K562 (cell line): ENCODE data around the gene CS. TPM values are rescaled to one million over a fixed set of nuclear protein-coding genes. Genes with fewer than 3 reads are reported as not detected.
"Not testable (repeated sequence)": the region's sequence is repeated elsewhere in the genome, so short reads cannot be mapped to it uniquely, and the experiment has no call there.

ENCODE experiments used
- ATAC-seq: fragments of 200-7000 bp; cut with Tn5 transposase; 3 replicates; pipeline ENCODE4 v1.9.1; 2020; ENCODE audit warnings: moderate library complexity
- BruUV-seq: library from RNA; stranded (reverse); fragments of 400-500 nt; replicated peaks from 2 replicates; lab custom pipeline; 2021; lab: Mats Ljungman, UMichigan
- CTCF ChIA-PET: fragments of 300-600 bp; formaldehyde crosslinking; extraction: SDS; loops from one replicate; lab custom pipeline; 2021; ENCODE audit warnings: low intra/inter-chr PET ratio; lab: Yijun Ruan, JAX
- POLR2A ChIA-PET: fragments of 300-600, 350-650 bp; sonication (Branson Sonifier 250); formaldehyde crosslinking; extraction: SDS; loops from one replicate; lab custom pipeline; 2021; ENCODE audit warnings: antibody characterized with exemption, inconsistent platforms; lab: Yijun Ruan, JAX
- DNase-seq, 4 experiments: peaks; one replicate each; pipeline versions ENCODE4 v3.0.0 to v3.0.0-alpha.2; 2011 to 2018; ENCODE audit warnings: low spot score in 3 of 4, mixed read lengths in 3 of 4; ENCODE audit errors: extremely low read depth in 1 of 4
- FAIRE-seq: peaks from 2 replicates; lab custom pipeline; 2011; peaks lifted over from hg19 to GRCh38; lab: Jason Lieb, UNC
- H2AFZ ChIP-seq: 2 replicates; pipeline ENCODE4 v1.6.0; 2011; ENCODE audit warnings: low read depth, low read length, control low read depth, inconsistent platforms
- H3K27ac ChIP-seq: fragments of 200-600 bp; 3 replicates; pipeline ENCODE4 v1.8.0; 2011; ENCODE audit warnings: low read depth, mild to moderate bottlenecking, control low read depth, inconsistent platforms, low read length, moderate library complexity, mixed read lengths; ENCODE audit errors: extremely low read depth
- H3K27me3 ChIP-seq, 2 experiments: fragments of 300-600 bp in 1 of 2; 2 replicates in 1 of 2; 3 replicates in 1 of 2; pipeline versions ENCODE4 v1.6.0 to v1.8.0; 2011; ENCODE audit warnings: inconsistent platforms in 2 of 2, low read length in 2 of 2, mild to moderate bottlenecking in 1 of 2, mixed read lengths in 1 of 2, moderate library complexity in 1 of 2; ENCODE audit not compliant: control insufficient read depth in 2 of 2, insufficient read depth in 2 of 2
- H3K36me3 ChIP-seq: fragments of 300-600 bp; 3 replicates; pipeline ENCODE4 v1.8.0; 2011; ENCODE audit warnings: mild to moderate bottlenecking, low read length, inconsistent platforms; ENCODE audit not compliant: control insufficient read depth, insufficient read depth
- H3K4me1 ChIP-seq, 2 experiments: fragments of 200-600 bp in 1 of 2; replicated peaks in 1 of 2; 2 replicates in 1 of 2; 3 replicates in 1 of 2; pipeline versions ENCODE4 v1.5.1 to v1.8.0; 2011; ENCODE audit warnings: inconsistent platforms in 2 of 2, low read length in 2 of 2, mild to moderate bottlenecking in 1 of 2, mixed read lengths in 1 of 2, moderate library complexity in 1 of 2; ENCODE audit not compliant: control insufficient read depth in 2 of 2, insufficient read depth in 2 of 2
- H3K4me2 ChIP-seq: 2 replicates; pipeline ENCODE4 v1.6.1; 2011; ENCODE audit warnings: low read length, control low read depth, inconsistent platforms, mixed read lengths; ENCODE audit not compliant: insufficient read depth
- H3K4me3 ChIP-seq: fragments of 200-600 bp; sonication (generic), shearing (Covaris generic); 2 replicates; pipeline ENCODE4 v1.5.1; 2016; ENCODE audit warnings: control low read depth, inconsistent platforms
- H3K79me2 ChIP-seq: fragments of 200-600 bp; 3 replicates; pipeline ENCODE4 v1.8.0; 2011; ENCODE audit warnings: low read length, inconsistent platforms; ENCODE audit not compliant: control insufficient read depth, insufficient read depth
- H3K9ac ChIP-seq, 2 experiments: 2 replicates each; pipeline versions ENCODE4 v1.6.0 to v1.6.1; 2011; ENCODE audit warnings: low read depth in 2 of 2, low read length in 2 of 2, control low read depth in 1 of 2, inconsistent platforms in 1 of 2, mild to moderate bottlenecking in 1 of 2, mixed read lengths in 1 of 2; ENCODE audit not compliant: insufficient read depth in 1 of 2
- H3K9me1 ChIP-seq: one replicate; pipeline ENCODE4 v1.6.0; 2011; ENCODE audit warnings: inconsistent platforms, mild to moderate bottlenecking, low read length, moderate library complexity; ENCODE audit not compliant: control insufficient read depth, insufficient read depth
- H3K9me3 ChIP-seq: replicated peaks from 2 replicates; pipeline ENCODE4 v1.5.1; 2011; ENCODE audit warnings: low read depth, low read length, inconsistent platforms; ENCODE audit not compliant: control insufficient read depth, insufficient read depth
- H4K20me1 ChIP-seq: replicated peaks from 2 replicates; pipeline ENCODE4 v1.6.1; 2011; ENCODE audit warnings: low read length, inconsistent platforms, mixed read lengths; ENCODE audit not compliant: control insufficient read depth, insufficient read depth
- BCOR ChIP-seq: fragments of 450-650 bp; IDR thresholded peaks from 2 replicates; pipeline ENCODE4 v1.6.1; 2016
- RAD21 ChIP-seq, 2 experiments: fragments of 250-450 bp in 1 of 2; fragments of 450-650 bp in 1 of 2; sonication (Bioruptor Pico) in 1 of 2; formaldehyde crosslinking in 1 of 2; IDR thresholded peaks in 1 of 2; conservative IDR thresholded peaks in 1 of 2; 2 replicates each; pipeline versions ENCODE4 v1.4.0 to v1.8.0; 2020 to 2022; ENCODE audit warnings: mild to moderate bottlenecking in 2 of 2, moderate library complexity in 1 of 2
- WGBS: fragments of 100-300 bp; shearing (Covaris generic); methylation state at CpG from one replicate; pipeline ENCODE4 v1.1.6; 2016; ENCODE audit warnings: low coverage, mixed read lengths; ENCODE audit not compliant: insufficient coverage; ENCODE audit errors: missing lambda C conversion rate; 5-methylcytosine and 5-hydroxymethylcytosine counted together
- in situ Hi-C: fragments of 300-500 bp; cut with MboI; formaldehyde crosslinking; loops from 4 replicates; pipeline ENCODE4 v1.15.0; 2018; ENCODE audit warnings: inconsistent platforms, mixed read lengths
- intact Hi-C: fragments of 100-400 bp; cut with micrococcal nuclease; formaldehyde crosslinking; loops from 2 replicates; pipeline ENCODE4 v1.14.2; 2022
- polyA plus RNA-seq, 8 experiments: library from polyadenylated mRNA; depleted of rRNA in 4 of 8; stranded (reverse) in 5 of 8; unstranded in 3 of 8; fragments of >200 nt; fragmentation: Nextera tagmentation in 2 of 8; fragmentation: Illumina TruSeq in 1 of 8; extraction: Ambion mirVana in 2 of 8; extraction: Trizol in 1 of 8; gene quantifications; 2 replicates each; pipeline versions ENCODE4 v1.2.1 to v1.2.3, GENCODE V29; 2011 to 2014; ENCODE audit warnings: inconsistent platforms in 1 of 8, missing spikeins in 1 of 8
- total RNA-seq, 7 experiments: library from RNA; depleted of rRNA in 6 of 7; stranded (reverse); fragments of >200 nt in 6 of 7; fragmentation: Illumina TruSeq in 2 of 7; extraction: Trizol in 2 of 7; gene quantifications; 2 replicates each; pipeline versions ENCODE4 v1.2.1 to v1.2.3, GENCODE V29; 2011 to 2021; ENCODE audit warnings: low replicate concordance in 1 of 7
- TF ChIP-seq, protein P1 (sequence below), 3 experiments: IDR thresholded peaks in 2 of 3; conservative IDR thresholded peaks in 1 of 3; 2 replicates each; pipeline ENCODE4 v1.5.1; 2011 to 2012; ENCODE audit warnings: low read length in 3 of 3, mild to moderate bottlenecking in 3 of 3, control low read depth in 2 of 3, improper control_type of control experiment in 1 of 3, inconsistent platforms in 1 of 3, low read depth in 1 of 3, mixed read lengths in 1 of 3, moderate library complexity in 1 of 3; ENCODE audit not compliant: insufficient read depth in 2 of 3
- TF ChIP-seq, protein P2 (sequence below): sonication (generic); formaldehyde crosslinking; IDR thresholded peaks from 2 replicates; pipeline ENCODE4 v1.8.1; 2023; ENCODE audit warnings: mild to moderate bottlenecking, missing genetic modification reagents

CS gene
- total and polyA plus RNA-seq, 9 of the 15 experiments (the other 6 are each of a cell fraction or from before 2014, with no cell fraction given), result 99.9 to 390 (median 149) TPM

DNA sequence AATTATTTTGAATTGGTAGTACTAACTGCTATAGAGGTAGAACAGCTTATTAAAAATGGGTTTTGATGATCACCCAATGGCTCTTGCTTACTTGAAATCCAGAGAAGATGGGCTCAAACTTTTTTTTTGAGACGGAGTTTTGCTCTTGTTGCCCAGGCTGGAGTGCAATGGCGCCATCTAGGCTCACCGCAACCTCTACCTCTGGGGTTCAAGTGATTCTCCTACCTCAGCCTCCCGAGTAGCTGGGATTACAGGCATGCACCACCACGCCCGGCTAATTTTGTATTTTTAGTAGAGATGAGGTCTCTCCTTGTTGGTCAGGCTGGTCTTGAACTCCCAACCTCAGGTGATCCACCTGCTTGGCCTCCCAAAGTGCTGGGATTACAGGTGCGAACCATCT, 37.2 kb downstream of the CS start:
- POLR2A ChIA-PET, H3K27ac ChIP-seq, in situ Hi-C loops, H3K4me3 ChIP-seq, H3K9ac ChIP-seq, FAIRE-seq, H3K9me3 ChIP-seq, H3K36me3 ChIP-seq, ATAC-seq, H3K9me1 ChIP-seq, H3K79me2 ChIP-seq, H2AFZ ChIP-seq, H3K27me3 ChIP-seq, H4K20me1 ChIP-seq, H3K4me2 ChIP-seq, BruUV-seq: not testable (repeated sequence)
- peak in 1 of 4 experiments; percentile 30 for DNase-seq
- TF ChIP-seq RAD21 (CRISPR knock-in tag; conservative IDR thresholded peaks at IDR 0.05 in 1 of 2, IDR thresholded peaks at IDR 0.05 in 1 of 2), result peak in 1 of 2 experiments; percentile 25; a peak in 2 of 4 replicates
- TF ChIP-seq, protein P1, sequence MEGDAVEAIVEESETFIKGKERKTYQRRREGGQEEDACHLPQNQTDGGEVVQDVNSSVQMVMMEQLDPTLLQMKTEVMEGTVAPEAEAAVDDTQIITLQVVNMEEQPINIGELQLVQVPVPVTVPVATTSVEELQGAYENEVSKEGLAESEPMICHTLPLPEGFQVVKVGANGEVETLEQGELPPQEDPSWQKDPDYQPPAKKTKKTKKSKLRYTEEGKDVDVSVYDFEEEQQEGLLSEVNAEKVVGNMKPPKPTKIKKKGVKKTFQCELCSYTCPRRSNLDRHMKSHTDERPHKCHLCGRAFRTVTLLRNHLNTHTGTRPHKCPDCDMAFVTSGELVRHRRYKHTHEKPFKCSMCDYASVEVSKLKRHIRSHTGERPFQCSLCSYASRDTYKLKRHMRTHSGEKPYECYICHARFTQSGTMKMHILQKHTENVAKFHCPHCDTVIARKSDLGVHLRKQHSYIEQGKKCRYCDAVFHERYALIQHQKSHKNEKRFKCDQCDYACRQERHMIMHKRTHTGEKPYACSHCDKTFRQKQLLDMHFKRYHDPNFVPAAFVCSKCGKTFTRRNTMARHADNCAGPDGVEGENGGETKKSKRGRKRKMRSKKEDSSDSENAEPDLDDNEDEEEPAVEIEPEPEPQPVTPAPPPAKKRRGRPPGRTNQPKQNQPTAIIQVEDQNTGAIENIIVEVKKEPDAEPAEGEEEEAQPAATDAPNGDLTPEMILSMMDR (IDR thresholded peaks at IDR 0.05 in 2 of 3, conservative IDR thresholded peaks at IDR 0.05 in 1 of 3; ENCODE audit: insufficient read depth in 2 of 3, low read depth in 1 of 3, low read length in 3 of 3), result peak; percentile 26 to 34 (median 27); a peak in 2 of 6 replicates
- TF ChIP-seq, protein P2, sequence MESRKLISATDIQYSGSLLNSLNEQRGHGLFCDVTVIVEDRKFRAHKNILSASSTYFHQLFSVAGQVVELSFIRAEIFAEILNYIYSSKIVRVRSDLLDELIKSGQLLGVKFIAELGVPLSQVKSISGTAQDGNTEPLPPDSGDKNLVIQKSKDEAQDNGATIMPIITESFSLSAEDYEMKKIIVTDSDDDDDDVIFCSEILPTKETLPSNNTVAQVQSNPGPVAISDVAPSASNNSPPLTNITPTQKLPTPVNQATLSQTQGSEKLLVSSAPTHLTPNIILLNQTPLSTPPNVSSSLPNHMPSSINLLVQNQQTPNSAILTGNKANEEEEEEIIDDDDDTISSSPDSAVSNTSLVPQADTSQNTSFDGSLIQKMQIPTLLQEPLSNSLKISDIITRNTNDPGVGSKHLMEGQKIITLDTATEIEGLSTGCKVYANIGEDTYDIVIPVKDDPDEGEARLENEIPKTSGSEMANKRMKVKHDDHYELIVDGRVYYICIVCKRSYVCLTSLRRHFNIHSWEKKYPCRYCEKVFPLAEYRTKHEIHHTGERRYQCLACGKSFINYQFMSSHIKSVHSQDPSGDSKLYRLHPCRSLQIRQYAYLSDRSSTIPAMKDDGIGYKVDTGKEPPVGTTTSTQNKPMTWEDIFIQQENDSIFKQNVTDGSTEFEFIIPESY (CRISPR knock-in tag), result peak; percentile 29; the same call in 1 of the 2 replicates
- TF ChIP-seq BCOR, result peak; percentile 41; the same call in 1 of the 2 replicates
- intact Hi-C loops, result loop anchor here (1.0 kb wide), 1 partner anchor 144 kb away; no protein-coding TSS in a partner anchor
- 61% methylated on average over 7 of the region's 7 CpGs for WGBS
- peaks cover 16 to 27% of the 10 kb centered on the region in 2 experiments; a peak in 4 of 5 replicates for H3K4me1 ChIP-seq
- CTCF ChIA-PET, result interaction anchor here (0.6 to 0.7 kb wide), 2 partner anchors 140 to 1010 kb away, joined by 3 to 4 read pairs; no protein-coding TSS in a partner anchor
